ENCODE results near the gene CEACAM21. TPM values are rescaled to one million over a fixed set of nuclear protein-coding genes. Genes with fewer than 3 reads are reported as not detected.

The CEACAM21 gene
- total and polyA plus RNA-seq, 2 donors = 4.8 to 11.0 TPM

DNA sequence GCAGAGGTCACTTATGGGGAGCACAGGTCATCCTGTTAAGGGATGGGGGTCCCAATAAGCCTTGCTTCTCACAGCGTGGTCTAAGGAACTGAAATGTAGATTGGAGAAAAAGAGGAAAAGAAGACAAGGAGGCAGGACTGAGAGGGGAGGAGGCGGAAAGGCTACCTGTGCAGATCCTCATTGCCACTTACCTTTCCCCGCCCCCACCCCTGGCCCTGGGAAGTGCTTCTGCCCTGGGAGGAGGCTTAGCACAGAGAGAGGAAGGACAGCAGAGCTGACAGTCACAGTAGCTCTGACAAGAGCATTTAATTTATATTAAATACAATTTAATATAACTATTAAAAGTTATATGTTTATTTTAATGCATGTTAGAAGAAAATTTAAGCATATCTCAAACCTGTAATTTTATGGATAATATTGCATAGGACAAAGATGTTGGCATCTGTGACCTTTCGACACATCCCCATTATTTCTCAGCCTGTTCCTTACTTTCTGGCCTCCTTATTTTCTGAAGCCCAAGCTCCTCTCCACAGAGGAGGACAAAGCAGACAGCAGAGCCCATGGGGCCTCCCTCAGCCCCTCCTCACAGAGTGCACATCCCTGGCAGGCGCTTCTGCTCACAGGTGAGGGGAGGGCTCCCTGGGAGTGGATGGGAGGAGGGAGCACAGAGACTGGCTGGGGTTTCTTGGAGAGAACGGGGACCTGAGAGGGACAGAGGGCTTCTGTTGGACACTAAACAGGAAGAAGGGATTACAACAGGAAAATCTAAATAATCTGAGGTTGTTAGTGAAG, 23.4 kb downstream of the CEACAM21 start:
- DNase-seq (ENCODE audit: low read depth in 6 of 9, low spot score in 9 of 9) = no peak

GRCh38 chr19:41601771-41602170, 25.8 kb downstream of the CEACAM21 start:
- H3K27me3 ChIP-seq (ENCODE audit: control insufficient read depth in 2 of 2, insufficient read depth in 1 of 2, low read length in 1 of 2) = peaks cover 0 to 9% of the 10 kb centered on the region in 2 donors
- 86% methylated on average over 4 of the region's 4 CpGs for WGBS
- H3K4me1 ChIP-seq (ENCODE audit: control insufficient read depth in 2 of 2, insufficient read depth in 2 of 2, low read length in 2 of 2) = no peaks in the 10 kb centered on the region
- no peaks in the 10 kb centered on the region for H3K9me3 ChIP-seq (ENCODE audit: control insufficient read depth in 2 of 2, insufficient read depth in 1 of 2, low read length in 1 of 2)
- no peak for DNase-seq (ENCODE audit: low read depth in 6 of 9, low spot score in 9 of 9)
- no peaks in the 10 kb centered on the region for H3K36me3 ChIP-seq (ENCODE audit: control insufficient read depth in 2 of 2, insufficient read depth in 2 of 2, low read length in 1 of 2)
- no peak overlapping the region for H3K4me3 ChIP-seq (ENCODE audit: low read length in 2 of 2)
- no peak overlapping the region for H3K27ac ChIP-seq (ENCODE audit: low read depth in 1 of 2, low read length in 1 of 2)

More for the DNA sequence above, 23.4 kb downstream of the CEACAM21 start:
- no peaks in the 10 kb centered on the region for H3K9me3 ChIP-seq (ENCODE audit: control insufficient read depth in 2 of 2, insufficient read depth in 1 of 2, low read length in 1 of 2)
- H3K27me3 ChIP-seq (ENCODE audit: control insufficient read depth in 2 of 2, insufficient read depth in 1 of 2, low read length in 1 of 2) = peaks cover 0 to 9% of the 10 kb centered on the region in 2 donors
- 80% methylated on average over 6 of the region's 6 CpGs for WGBS
- no peaks in the 10 kb centered on the region for H3K4me1 ChIP-seq (ENCODE audit: control insufficient read depth in 2 of 2, insufficient read depth in 2 of 2, low read length in 2 of 2)
- no peaks in the 10 kb centered on the region for H3K36me3 ChIP-seq (ENCODE audit: control insufficient read depth in 2 of 2, insufficient read depth in 2 of 2, low read length in 1 of 2)
- no peak overlapping the region for H3K27ac ChIP-seq (ENCODE audit: low read depth in 1 of 2, low read length in 1 of 2)
- no peak overlapping the region for H3K4me3 ChIP-seq (ENCODE audit: low read length in 2 of 2)

DNA sequence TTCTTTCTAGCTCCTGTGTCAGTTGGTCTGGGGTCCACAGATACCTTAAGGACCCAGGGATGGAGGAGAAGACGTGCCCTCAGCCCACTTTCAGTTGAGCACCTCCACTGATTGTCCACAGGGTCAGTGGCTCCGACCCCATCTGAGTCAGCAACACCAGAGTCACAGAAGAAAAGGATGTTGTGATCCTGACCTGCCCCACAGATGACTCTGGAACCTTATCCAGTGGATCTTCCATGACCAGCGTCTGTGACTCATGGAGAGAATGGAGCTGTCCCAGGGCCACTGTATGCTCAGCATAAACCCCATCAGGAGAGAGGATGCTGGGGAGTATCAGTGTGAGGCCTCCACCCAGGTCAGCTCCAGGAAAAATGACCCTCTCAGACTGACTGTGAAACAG, 28.9 kb downstream of the CEACAM21 start:
- H3K4me3 ChIP-seq (ENCODE audit: low read length in 2 of 2) = no peak overlapping the region
- no peaks in the 10 kb centered on the region for H3K4me1 ChIP-seq (ENCODE audit: control insufficient read depth in 2 of 2, insufficient read depth in 2 of 2, low read length in 2 of 2)
- H3K9me3 ChIP-seq (ENCODE audit: control insufficient read depth in 2 of 2, insufficient read depth in 1 of 2, low read length in 1 of 2) = no peaks in the 10 kb centered on the region
- H3K27ac ChIP-seq (ENCODE audit: low read depth in 1 of 2, low read length in 1 of 2) = no peak overlapping the region
- no peaks in the 10 kb centered on the region for H3K36me3 ChIP-seq (ENCODE audit: control insufficient read depth in 2 of 2, insufficient read depth in 2 of 2, low read length in 1 of 2)
- DNase-seq (ENCODE audit: low read depth in 6 of 9, low spot score in 9 of 9) = no peak
- WGBS = 68% methylated on average over 3 of the region's 3 CpGs
- H3K27me3 ChIP-seq (ENCODE audit: control insufficient read depth in 2 of 2, insufficient read depth in 1 of 2, low read length in 1 of 2) = peaks cover 0 to 4% of the 10 kb centered on the region in 2 donors

GRCh38 chr19:41606215-41606837, 30.4 kb downstream of the CEACAM21 start:
- no peak overlapping the region for H3K27ac ChIP-seq (ENCODE audit: low read depth in 1 of 2, low read length in 1 of 2)
- H3K4me3 ChIP-seq (ENCODE audit: low read length in 2 of 2) = no peak overlapping the region
- no peaks in the 10 kb centered on the region for H3K4me1 ChIP-seq (ENCODE audit: control insufficient read depth in 2 of 2, insufficient read depth in 2 of 2, low read length in 2 of 2)
- 91% methylated on average over 5 of the region's 5 CpGs for WGBS
- H3K9me3 ChIP-seq (ENCODE audit: control insufficient read depth in 2 of 2, insufficient read depth in 1 of 2, low read length in 1 of 2) = no peaks in the 10 kb centered on the region
- no peaks in the 10 kb centered on the region for H3K36me3 ChIP-seq (ENCODE audit: control insufficient read depth in 2 of 2, insufficient read depth in 2 of 2, low read length in 1 of 2)
- H3K27me3 ChIP-seq (ENCODE audit: control insufficient read depth in 2 of 2, insufficient read depth in 1 of 2, low read length in 1 of 2) = no peaks in the 10 kb centered on the region
- no peak for DNase-seq (ENCODE audit: low read depth in 6 of 9, low spot score in 9 of 9)

DNA sequence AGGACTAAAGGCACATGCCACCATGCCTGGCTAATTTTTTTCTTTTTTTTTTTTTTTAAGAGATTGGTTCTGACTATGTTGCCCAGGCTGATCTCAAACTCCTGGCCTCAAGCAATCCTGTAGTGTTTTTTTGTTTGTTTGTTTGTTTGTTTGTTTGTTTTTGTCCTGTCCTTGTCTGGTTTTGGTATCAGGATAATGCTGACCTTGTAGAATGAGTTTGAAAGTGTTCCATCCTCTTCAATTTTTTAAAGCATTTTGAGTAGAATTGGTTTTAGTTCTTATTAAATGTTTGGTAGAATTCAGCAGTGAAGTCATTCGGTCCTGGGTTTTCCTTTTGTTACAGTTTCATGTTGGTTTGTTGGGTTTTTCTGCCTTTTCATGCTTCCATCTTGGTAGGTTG, 31.7 kb downstream of the CEACAM21 start:
- DNase-seq (ENCODE audit: low read depth in 6 of 9, low spot score in 9 of 9) = no peak
- 94% methylated on average over 1 of the region's 1 CpG for WGBS
- Histone ChIP-seq H3K27me3 (ENCODE audit: control insufficient read depth in 2 of 2, insufficient read depth in 1 of 2, low read length in 1 of 2) (no peaks in the 10 kb centered on the region), H3K36me3 (ENCODE audit: control insufficient read depth in 2 of 2, insufficient read depth in 2 of 2, low read length in 1 of 2) (no peaks in the 10 kb centered on the region), H3K4me1 (ENCODE audit: control insufficient read depth in 2 of 2, insufficient read depth in 2 of 2, low read length in 2 of 2) (no peaks in the 10 kb centered on the region), H3K9me3 (ENCODE audit: control insufficient read depth in 2 of 2, insufficient read depth in 1 of 2, low read length in 1 of 2) (no peaks in the 10 kb centered on the region), H3K27ac (ENCODE audit: low read depth in 1 of 2, low read length in 1 of 2) (no peak overlapping the region), H3K4me3 (ENCODE audit: low read length in 2 of 2) (no peak overlapping the region)

- H3K27me3 ChIP-seq (ENCODE audit: control insufficient read depth in 2 of 2, insufficient read depth in 1 of 2, low read length in 1 of 2) = no peaks in the 10 kb centered on the region
- H3K9me3 ChIP-seq (ENCODE audit: control insufficient read depth in 2 of 2, insufficient read depth in 1 of 2, low read length in 1 of 2) = no peaks in the 10 kb centered on the region
- no peak for DNase-seq (ENCODE audit: low read depth in 6 of 9, low spot score in 9 of 9)
- H3K27ac ChIP-seq (ENCODE audit: low read depth in 1 of 2, low read length in 1 of 2) = no peak overlapping the region
- H3K4me3 ChIP-seq (ENCODE audit: low read length in 2 of 2) = no peak overlapping the region
- no peaks in the 10 kb centered on the region for H3K4me1 ChIP-seq (ENCODE audit: control insufficient read depth in 2 of 2, insufficient read depth in 2 of 2, low read length in 2 of 2)
- H3K36me3 ChIP-seq (ENCODE audit: control insufficient read depth in 2 of 2, insufficient read depth in 2 of 2, low read length in 1 of 2) = no peaks in the 10 kb centered on the region
Measured at GRCh38 chr19:41610789-41611188, 34.8 kb downstream of the CEACAM21 start.

DNA sequence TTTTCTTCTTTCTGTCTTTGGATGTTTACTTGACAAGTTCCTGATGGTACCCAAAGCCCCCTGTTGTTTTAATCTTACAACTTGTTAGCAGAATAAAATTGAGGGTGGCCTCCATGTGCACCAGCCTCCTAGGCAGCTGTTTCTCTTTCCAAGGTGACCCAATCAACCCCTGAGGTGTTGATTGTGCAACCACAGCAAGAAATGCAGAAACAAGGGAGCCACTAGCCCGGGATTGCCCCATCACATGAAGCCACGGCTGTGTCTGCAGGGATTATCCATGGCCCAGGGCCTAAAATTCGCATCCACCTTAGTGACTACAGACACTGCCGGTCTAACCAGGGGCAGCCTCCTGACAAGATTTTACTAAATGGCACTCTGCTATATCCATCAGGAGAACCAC, 36.5 kb downstream of the CEACAM21 start:
- Histone ChIP-seq H3K36me3 (ENCODE audit: control insufficient read depth in 2 of 2, insufficient read depth in 2 of 2, low read length in 1 of 2) (no peaks in the 10 kb centered on the region), H3K9me3 (ENCODE audit: control insufficient read depth in 2 of 2, insufficient read depth in 1 of 2, low read length in 1 of 2) (no peaks in the 10 kb centered on the region), H3K27me3 (ENCODE audit: control insufficient read depth in 2 of 2, insufficient read depth in 1 of 2, low read length in 1 of 2) (no peaks in the 10 kb centered on the region), H3K27ac (ENCODE audit: low read depth in 1 of 2, low read length in 1 of 2) (no peak overlapping the region), H3K4me3 (ENCODE audit: low read length in 2 of 2) (no peak overlapping the region), H3K4me1 (ENCODE audit: control insufficient read depth in 2 of 2, insufficient read depth in 2 of 2, low read length in 2 of 2) (no peaks in the 10 kb centered on the region)
- DNase-seq (ENCODE audit: low read depth in 6 of 9, low spot score in 9 of 9) = no peak
- WGBS = 92% methylated on average over 4 of the region's 4 CpGs

DNA sequence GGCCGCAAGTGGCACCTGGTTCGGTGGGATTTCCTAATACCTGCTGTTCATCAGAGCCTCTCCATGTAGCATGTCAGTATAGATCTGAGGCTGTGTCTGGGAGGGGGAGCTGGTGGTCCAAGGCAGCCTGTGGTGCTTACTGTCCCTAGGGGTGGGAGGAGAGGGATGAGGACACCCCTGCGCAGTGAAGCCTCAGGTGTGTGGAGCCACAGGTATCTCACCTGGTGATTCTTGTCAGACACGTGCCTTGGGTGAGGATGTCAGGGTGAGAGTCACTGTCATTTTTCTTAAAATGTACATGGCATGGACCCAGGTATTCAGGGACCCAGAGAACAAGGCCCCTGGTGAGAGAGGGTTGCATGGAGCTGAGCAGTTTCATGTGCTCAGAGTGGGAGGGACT, 39.2 kb downstream of the CEACAM21 start:
- Histone ChIP-seq H3K27me3 (ENCODE audit: control insufficient read depth in 2 of 2, insufficient read depth in 1 of 2, low read length in 1 of 2) (no peaks in the 10 kb centered on the region), H3K27ac (ENCODE audit: low read depth in 1 of 2, low read length in 1 of 2) (no peak overlapping the region), H3K4me3 (ENCODE audit: low read length in 2 of 2) (no peak overlapping the region), H3K9me3 (ENCODE audit: control insufficient read depth in 2 of 2, insufficient read depth in 1 of 2, low read length in 1 of 2) (no peaks in the 10 kb centered on the region), H3K4me1 (ENCODE audit: control insufficient read depth in 2 of 2, insufficient read depth in 2 of 2, low read length in 2 of 2) (no peaks in the 10 kb centered on the region), H3K36me3 (ENCODE audit: control insufficient read depth in 2 of 2, insufficient read depth in 2 of 2, low read length in 1 of 2) (no peaks in the 10 kb centered on the region)
- 94% methylated on average over 4 of the region's 4 CpGs for whole genome bisulfite sequencing
- DNase-seq (ENCODE audit: low read depth in 6 of 9, low spot score in 9 of 9) = no peak

DNA sequence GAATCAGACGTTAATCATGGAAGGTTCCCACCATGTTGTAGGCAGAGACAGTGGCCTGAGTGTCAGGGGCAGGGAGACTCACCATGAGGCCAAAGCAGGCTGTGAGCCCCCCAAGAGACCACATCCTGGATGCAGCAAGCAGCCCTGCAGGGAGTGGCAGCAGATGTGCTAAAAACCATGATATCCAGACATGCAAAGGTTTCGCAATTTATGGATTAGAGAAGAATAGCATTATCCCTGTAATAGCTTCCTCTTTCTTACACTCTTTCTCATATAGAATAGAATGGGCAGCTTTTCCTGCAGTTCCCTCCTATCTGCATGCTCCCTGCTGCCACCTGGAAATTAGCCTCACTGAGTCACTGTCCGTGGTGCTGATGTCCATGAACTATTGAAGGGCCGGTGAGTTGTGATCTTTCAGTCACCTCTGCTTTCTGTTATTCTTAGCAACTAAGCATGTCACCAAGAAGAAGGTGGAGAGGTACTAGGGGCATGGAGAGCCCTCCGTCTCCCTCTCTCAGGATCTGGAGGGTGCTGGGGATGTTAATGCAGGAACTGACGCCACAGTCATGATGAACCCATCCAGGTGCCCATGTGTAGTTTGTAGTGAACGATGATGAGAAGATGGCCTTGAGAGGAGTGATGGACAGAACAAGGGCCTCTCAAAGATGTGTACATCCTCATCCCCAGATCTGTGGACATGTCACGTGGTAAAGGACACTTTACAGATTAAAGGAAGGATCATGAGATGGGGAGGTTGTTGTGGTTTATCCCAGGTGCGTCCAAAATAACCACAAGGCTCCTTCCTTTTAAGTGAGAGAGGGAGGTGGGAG, 41.0 kb downstream of the CEACAM21 start:
- WGBS = 58% methylated on average over 9 of the region's 9 CpGs
- no peaks in the 10 kb centered on the region for H3K4me1 ChIP-seq (ENCODE audit: control insufficient read depth in 2 of 2, insufficient read depth in 2 of 2, low read length in 2 of 2)
- H3K27me3 ChIP-seq (ENCODE audit: control insufficient read depth in 2 of 2, insufficient read depth in 1 of 2, low read length in 1 of 2) = no peaks in the 10 kb centered on the region
- no peaks in the 10 kb centered on the region for H3K9me3 ChIP-seq (ENCODE audit: control insufficient read depth in 2 of 2, insufficient read depth in 1 of 2, low read length in 1 of 2)
- peak in 1 of 9 donors; percentile 8 for DNase-seq (ENCODE audit: low read depth in 6 of 9, low spot score in 9 of 9)
- no peak overlapping the region for H3K27ac ChIP-seq (ENCODE audit: low read depth in 1 of 2, low read length in 1 of 2)
- no peak overlapping the region for H3K4me3 ChIP-seq (ENCODE audit: low read length in 2 of 2)
- no peaks in the 10 kb centered on the region for H3K36me3 ChIP-seq (ENCODE audit: control insufficient read depth in 2 of 2, insufficient read depth in 2 of 2, low read length in 1 of 2)

Data from thymus (tissue), 11 donors.